ENCODE data around the gene AGXT.

AGXT gene

GRCh38 chr2:240873805-240874714, 5.4 kb downstream of the AGXT start:
- no peak for DNase-seq
- Histone ChIP-seq H3K36me3 (replicated peaks) (no peaks in the 10 kb centered on the region), H3K4me3 (ENCODE audit: low read depth, low read length) (no peak overlapping the region), H3K27me3 (replicated peaks) (no peaks in the 10 kb centered on the region), H3K27ac (no peak overlapping the region)
- TF ChIP-seq CTCF (IDR thresholded peaks at IDR 0.05; ENCODE audit: low read depth, low read length, missing control alignments), result no peak
- in situ Hi-C loops (cut with HindIII; ENCODE audit: low pct_ligation_motif_present, low sequenced_read_pairs), result no loop called here

GRCh38 chr2:240874715-240875227, 6.1 kb downstream of the AGXT start:
- no peaks in the 10 kb centered on the region for H3K36me3 ChIP-seq (replicated peaks)
- no peaks in the 10 kb centered on the region for H3K27me3 ChIP-seq (replicated peaks)
- DNase-seq, result no peak
- no peak for TF ChIP-seq CTCF (IDR thresholded peaks at IDR 0.05; ENCODE audit: low read depth, low read length, missing control alignments)
- no peak overlapping the region for H3K4me3 ChIP-seq (ENCODE audit: low read depth, low read length)
- no peak overlapping the region for H3K27ac ChIP-seq
- in situ Hi-C loops (cut with HindIII; ENCODE audit: low pct_ligation_motif_present, low sequenced_read_pairs), result no loop called here

- DNase-seq, result no peak
- H3K27me3 ChIP-seq (replicated peaks), result no peaks in the 10 kb centered on the region
- no peak overlapping the region for H3K27ac ChIP-seq
- in situ Hi-C loops (cut with HindIII; ENCODE audit: low pct_ligation_motif_present, low sequenced_read_pairs), result no loop called here
- H3K4me3 ChIP-seq (ENCODE audit: low read depth, low read length), result no peak overlapping the region
- H3K36me3 ChIP-seq (replicated peaks), result no peaks in the 10 kb centered on the region
- TF ChIP-seq CTCF (IDR thresholded peaks at IDR 0.05; ENCODE audit: low read depth, low read length, missing control alignments), result no peak
Observed at GRCh38 chr2:240875228-240876034, 6.8 kb downstream of the AGXT start.

GRCh38 chr2:240876035-240876474, 7.4 kb downstream of the AGXT start:
- Histone ChIP-seq H3K4me3 (ENCODE audit: low read depth, low read length) (no peak overlapping the region), H3K27me3 (replicated peaks) (no peaks in the 10 kb centered on the region), H3K27ac (no peak overlapping the region), H3K36me3 (replicated peaks) (no peaks in the 10 kb centered on the region)
- DNase-seq, result no peak
- TF ChIP-seq CTCF (IDR thresholded peaks at IDR 0.05; ENCODE audit: low read depth, low read length, missing control alignments), result no peak
- in situ Hi-C loops (cut with HindIII; ENCODE audit: low pct_ligation_motif_present, low sequenced_read_pairs), result no loop called here

- no peak for DNase-seq
- TF ChIP-seq CTCF (IDR thresholded peaks at IDR 0.05; ENCODE audit: low read depth, low read length, missing control alignments), result no peak
- no peak overlapping the region for H3K27ac ChIP-seq
- no peak overlapping the region for H3K4me3 ChIP-seq (ENCODE audit: low read depth, low read length)
- no peaks in the 10 kb centered on the region for H3K27me3 ChIP-seq (replicated peaks)
- in situ Hi-C loops (cut with HindIII; ENCODE audit: low pct_ligation_motif_present, low sequenced_read_pairs), result no loop called here
- H3K36me3 ChIP-seq (replicated peaks), result no peaks in the 10 kb centered on the region
Observed at GRCh38 chr2:240876475-240877251, 8.0 kb downstream of the AGXT start.
